ENCODE data around the gene ACR. TPM values are rescaled to one million over a fixed set of nuclear protein-coding genes. Genes with fewer than 3 reads are reported as not detected.

The ACR gene
- under 1 TPM; 0.43 to 0.58 (median 0.58) TPM for polyA plus RNA-seq (ENCODE audit: insufficient read length in 3 of 3)
- long read RNA-seq, donor 1 = 0 reads
- long read RNA-seq, donor 2 = 0 reads
- long read RNA-seq, donor 3 = 0 reads
- long read RNA-seq, donor 4 = 0 reads
- long read RNA-seq, donor 5 = 0 reads
- long read RNA-seq, donor 6 = 0 reads
- long read RNA-seq, donor 7 = 0 reads
- long read RNA-seq, donor 8 = 0 reads
- long read RNA-seq, donor 9 = 0 reads
- long read RNA-seq, donor 10, partial matches to known transcripts = 12 of 12 reads
- long read RNA-seq, donor 10, other reads (novel, unspliced or antisense) = 0 of 12 reads
- long read RNA-seq, donor 11 = 0 reads
- long read RNA-seq, donor 12 = 0 reads
- long read RNA-seq, donor 13 = 0 reads
- long read RNA-seq, donor 14 = 0 reads
- long read RNA-seq, donor 15, partial matches to known transcripts = 36 of 36 reads
- long read RNA-seq, donor 15, other reads (novel, unspliced or antisense) = 0 of 36 reads
- long read RNA-seq, donor 16 = 0 reads

- DNase-seq = no peak
Observed at GRCh38 chr22:50737728-50738648, at the start of gene ACR. Gene ACR (plus strand): TSS chr22:50738204. CDS start chr22:50738236, 32 bp downstream.

GRCh38 chr22:50688448-50688847, 49.6 kb upstream of the ACR start:
- no peak for DNase-seq

- no peak for DNase-seq
Observed at GRCh38 chr22:50691521-50691920, 46.5 kb upstream of the ACR start.

GRCh38 chr22:50693462-50693861, 44.5 kb upstream of the ACR start:
- no peak for DNase-seq

- no peak for DNase-seq
Observed at GRCh38 chr22:50694099-50694605, 43.9 kb upstream of the ACR start.

- no peak for DNase-seq
Observed at GRCh38 chr22:50694766-50695420, 43.1 kb upstream of the ACR start.

- no peak for DNase-seq
Observed at GRCh38 chr22:50695421-50696250, 42.4 kb upstream of the ACR start.

GRCh38 chr22:50696251-50696798, 41.7 kb upstream of the ACR start:
- no peak for DNase-seq

- DNase-seq = no peak
Observed at GRCh38 chr22:50696799-50697561, 41.0 kb upstream of the ACR start.

- DNase-seq = no peak
Observed at GRCh38 chr22:50697667-50698506, 40.1 kb upstream of the ACR start.

- no peak for DNase-seq
Observed at GRCh38 chr22:50698546-50698945, 39.5 kb upstream of the ACR start.

GRCh38 chr22:50699001-50699755, 38.8 kb upstream of the ACR start:
- DNase-seq = no peak

GRCh38 chr22:50699756-50700386, 38.1 kb upstream of the ACR start:
- no peak for DNase-seq

GRCh38 chr22:50700387-50701075, 37.5 kb upstream of the ACR start:
- no peak for DNase-seq

GRCh38 chr22:50701076-50701419, 37.0 kb upstream of the ACR start:
- no peak for DNase-seq

GRCh38 chr22:50701428-50702154, 36.4 kb upstream of the ACR start:
- DNase-seq = no peak
